ENCODE data around the gene RASGEF1C.

GRCh38 chr5:180139731-180140055 is 69.3 kb downstream of the RASGEF1C start:
- TF ChIP-seq, protein P1, sequence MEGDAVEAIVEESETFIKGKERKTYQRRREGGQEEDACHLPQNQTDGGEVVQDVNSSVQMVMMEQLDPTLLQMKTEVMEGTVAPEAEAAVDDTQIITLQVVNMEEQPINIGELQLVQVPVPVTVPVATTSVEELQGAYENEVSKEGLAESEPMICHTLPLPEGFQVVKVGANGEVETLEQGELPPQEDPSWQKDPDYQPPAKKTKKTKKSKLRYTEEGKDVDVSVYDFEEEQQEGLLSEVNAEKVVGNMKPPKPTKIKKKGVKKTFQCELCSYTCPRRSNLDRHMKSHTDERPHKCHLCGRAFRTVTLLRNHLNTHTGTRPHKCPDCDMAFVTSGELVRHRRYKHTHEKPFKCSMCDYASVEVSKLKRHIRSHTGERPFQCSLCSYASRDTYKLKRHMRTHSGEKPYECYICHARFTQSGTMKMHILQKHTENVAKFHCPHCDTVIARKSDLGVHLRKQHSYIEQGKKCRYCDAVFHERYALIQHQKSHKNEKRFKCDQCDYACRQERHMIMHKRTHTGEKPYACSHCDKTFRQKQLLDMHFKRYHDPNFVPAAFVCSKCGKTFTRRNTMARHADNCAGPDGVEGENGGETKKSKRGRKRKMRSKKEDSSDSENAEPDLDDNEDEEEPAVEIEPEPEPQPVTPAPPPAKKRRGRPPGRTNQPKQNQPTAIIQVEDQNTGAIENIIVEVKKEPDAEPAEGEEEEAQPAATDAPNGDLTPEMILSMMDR (IDR thresholded peaks at IDR 0.05), result no peak
- TF ChIP-seq POLR2A (IDR thresholded peaks at IDR 0.05) (no peak), POLR2AphosphoS5 (IDR thresholded peaks at IDR 0.05) (no peak)
